PC-3 (cell line): ENCODE measurements around the gene STN1.

Experiments
- CTCF ChIP-seq: fragments of 300-600 bp; sonication (generic); conservative IDR thresholded peaks from 2 replicates; pipeline ENCODE4 v1.5.1; 2017; ENCODE audit warnings: antibody characterized with exemption, low read depth, mild to moderate bottlenecking, low read length
- EZH2 ChIP-seq: fragments of 300-600 bp; sonication (generic); IDR thresholded peaks from one replicate; pipeline ENCODE4 v1.6.1; 2017; ENCODE audit warnings: antibody characterized with exemption, mild to moderate bottlenecking, low read length; ENCODE audit not compliant: unreplicated experiment
- EZH2phosphoT487 ChIP-seq: fragments of 300-600 bp; sonication (generic); IDR thresholded peaks from 2 replicates; pipeline ENCODE4 v1.6.1; 2018; ENCODE audit warnings: mild to moderate bottlenecking, antibody characterized with exemption, low read length, borderline replicate concordance

- TF ChIP-seq CTCF, result no peak
- TF ChIP-seq EZH2, result no peak
- TF ChIP-seq EZH2phosphoT487, result no peak
Observed at GRCh38 chr10:103841519-103841918, 76.5 kb downstream of the STN1 start.
